Endothelial cell (in vitro differentiated cells): ENCODE measurements around the gene SNCB. TPM values are rescaled to one million over a fixed set of nuclear protein-coding genes. Genes with fewer than 3 reads are reported as not detected.

Experiments used
- DNase-seq: peaks from one replicate; pipeline ENCODE4 v3.0.0; 2021; ENCODE audit warnings: low spot score
- H3K27ac Mint-ChIP-seq: one replicate; pipeline ENCODE4 v1.8.0; 2021; ENCODE audit warnings: mixed read lengths, inconsistent platforms; ENCODE audit not compliant: unreplicated experiment
- H3K27me3 Mint-ChIP-seq: one replicate; pipeline ENCODE4 v1.8.0; 2021; ENCODE audit warnings: mild to moderate bottlenecking, moderate library complexity, mixed read lengths, inconsistent platforms; ENCODE audit not compliant: unreplicated experiment
- H3K36me3 Mint-ChIP-seq: one replicate; pipeline ENCODE4 v1.8.0; 2021; ENCODE audit warnings: mild to moderate bottlenecking, low read depth, mixed read lengths, inconsistent platforms; ENCODE audit not compliant: unreplicated experiment
- H3K4me1 Mint-ChIP-seq: one replicate; pipeline ENCODE4 v1.8.0; 2021; ENCODE audit warnings: mild to moderate bottlenecking, mixed read lengths, inconsistent platforms; ENCODE audit not compliant: unreplicated experiment
- H3K4me3 Mint-ChIP-seq: one replicate; pipeline ENCODE4 v1.8.0; 2021; ENCODE audit warnings: mild to moderate bottlenecking, mixed read lengths, inconsistent platforms; ENCODE audit not compliant: unreplicated experiment
- H3K9me3 Mint-ChIP-seq: one replicate; pipeline ENCODE4 v1.8.0; 2021; ENCODE audit warnings: mixed read lengths, inconsistent platforms; ENCODE audit not compliant: unreplicated experiment
- total RNA-seq: library from RNA; stranded (reverse); fragmentation: NEBNext Ultra II Directional; extraction: Animal tissue kit (Norgen Biotek cat#: 25700); gene quantifications from one replicate; pipeline ENCODE4 v1.2.1, GENCODE V29; 2021; ENCODE audit not compliant: unreplicated experiment
- TF ChIP-seq, protein P1 (sequence below): fragments of 200-600 bp; sonication (generic); IDR thresholded peaks from one replicate; pipeline ENCODE4 v1.5.0; 2021; ENCODE audit warnings: antibody characterized with exemption; ENCODE audit not compliant: unreplicated experiment

SNCB gene
- total RNA-seq, 1 donor from 2014 or later: 0.80 TPM

DNA sequence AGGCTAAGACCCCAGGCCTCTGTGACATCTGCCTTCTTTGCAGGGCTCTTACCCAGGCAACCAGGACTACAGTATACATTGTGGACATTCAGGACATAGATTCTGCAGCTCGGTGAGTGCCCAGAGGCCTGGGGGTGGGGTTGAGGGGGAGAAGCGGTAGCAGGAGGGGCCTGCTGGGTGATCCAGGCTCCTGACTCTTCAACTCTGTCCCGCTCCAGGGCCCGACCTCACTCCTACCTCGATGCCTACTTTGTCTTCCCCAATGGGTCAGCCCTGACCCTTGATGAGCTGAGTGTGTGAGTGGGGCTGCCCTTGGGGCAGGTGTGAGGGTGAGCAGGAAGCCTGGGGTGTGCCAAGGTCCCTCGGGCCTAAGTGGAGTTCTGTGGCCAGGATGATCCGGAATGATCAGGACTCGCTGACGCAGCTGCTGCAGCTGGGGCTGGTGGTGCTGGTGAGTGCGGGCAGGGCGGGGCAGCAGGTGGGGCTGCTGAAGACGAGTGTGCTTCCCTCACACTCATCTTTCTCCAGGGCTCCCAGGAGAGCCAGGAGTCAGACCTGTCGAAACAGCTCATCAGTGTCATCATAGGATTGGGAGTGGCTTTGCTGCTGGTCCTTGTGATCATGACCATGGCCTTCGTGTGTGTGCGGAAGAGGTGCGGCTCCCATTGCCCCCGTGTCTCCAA lies 40.2 kb downstream of the SNCB start:
- no peak for DNase-seq
- no peak overlapping the region for H3K27ac Mint-ChIP-seq
- peaks cover 5% of the 10 kb centered on the region for H3K36me3 Mint-ChIP-seq
- TF ChIP-seq, protein P1, sequence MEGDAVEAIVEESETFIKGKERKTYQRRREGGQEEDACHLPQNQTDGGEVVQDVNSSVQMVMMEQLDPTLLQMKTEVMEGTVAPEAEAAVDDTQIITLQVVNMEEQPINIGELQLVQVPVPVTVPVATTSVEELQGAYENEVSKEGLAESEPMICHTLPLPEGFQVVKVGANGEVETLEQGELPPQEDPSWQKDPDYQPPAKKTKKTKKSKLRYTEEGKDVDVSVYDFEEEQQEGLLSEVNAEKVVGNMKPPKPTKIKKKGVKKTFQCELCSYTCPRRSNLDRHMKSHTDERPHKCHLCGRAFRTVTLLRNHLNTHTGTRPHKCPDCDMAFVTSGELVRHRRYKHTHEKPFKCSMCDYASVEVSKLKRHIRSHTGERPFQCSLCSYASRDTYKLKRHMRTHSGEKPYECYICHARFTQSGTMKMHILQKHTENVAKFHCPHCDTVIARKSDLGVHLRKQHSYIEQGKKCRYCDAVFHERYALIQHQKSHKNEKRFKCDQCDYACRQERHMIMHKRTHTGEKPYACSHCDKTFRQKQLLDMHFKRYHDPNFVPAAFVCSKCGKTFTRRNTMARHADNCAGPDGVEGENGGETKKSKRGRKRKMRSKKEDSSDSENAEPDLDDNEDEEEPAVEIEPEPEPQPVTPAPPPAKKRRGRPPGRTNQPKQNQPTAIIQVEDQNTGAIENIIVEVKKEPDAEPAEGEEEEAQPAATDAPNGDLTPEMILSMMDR: no peak
- H3K4me3 Mint-ChIP-seq: no peak overlapping the region
- no peaks in the 10 kb centered on the region for H3K9me3 Mint-ChIP-seq
- peaks cover 9% of the 10 kb centered on the region for H3K27me3 Mint-ChIP-seq
- no peaks in the 10 kb centered on the region for H3K4me1 Mint-ChIP-seq

DNA sequence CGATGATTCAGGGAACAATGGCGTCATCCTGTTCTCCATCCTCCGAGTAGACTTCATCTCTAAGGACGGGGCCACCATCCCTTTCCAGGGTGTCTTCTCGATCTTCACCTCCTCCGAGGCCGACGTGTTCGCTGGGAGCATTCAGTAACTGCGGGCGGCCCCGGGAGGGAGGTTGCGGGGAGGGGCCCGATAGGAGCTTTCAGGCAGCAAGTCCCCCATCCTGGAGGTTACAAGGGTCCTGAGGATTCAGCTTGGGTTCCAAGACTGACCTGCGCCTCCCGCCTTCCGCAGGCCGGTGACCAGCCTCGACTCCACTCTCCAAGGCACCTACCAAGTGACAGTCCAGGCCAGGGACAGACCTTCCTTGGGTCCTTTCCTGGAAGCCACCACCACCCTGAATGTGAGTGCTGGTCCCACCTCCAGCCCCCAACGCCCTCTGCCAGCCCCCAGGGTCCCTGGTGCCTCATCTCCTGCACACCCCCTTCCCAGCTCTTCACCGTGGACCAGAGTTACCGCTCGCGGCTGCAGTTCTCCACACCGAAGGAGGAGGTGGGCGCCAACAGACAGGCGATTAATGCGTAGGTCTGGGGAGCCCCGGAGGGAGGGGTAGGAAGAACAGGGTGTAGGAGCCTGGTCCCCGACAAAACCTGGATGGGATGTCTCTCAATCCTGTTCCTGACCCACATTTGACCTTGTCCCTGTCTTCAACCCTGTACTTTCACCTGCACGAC lies 41.1 kb downstream of the SNCB start:
- Mint-ChIP-seq H3K36me3 (peaks cover 5% of the 10 kb centered on the region), H3K4me3 (peak overlapping the region; percentile 66), H3K27me3 (peaks cover 9% of the 10 kb centered on the region), H3K27ac (no peak overlapping the region), H3K4me1 (no peaks in the 10 kb centered on the region), H3K9me3 (no peaks in the 10 kb centered on the region)
- no peak for DNase-seq
- TF ChIP-seq, protein P1: no peak

DNA sequence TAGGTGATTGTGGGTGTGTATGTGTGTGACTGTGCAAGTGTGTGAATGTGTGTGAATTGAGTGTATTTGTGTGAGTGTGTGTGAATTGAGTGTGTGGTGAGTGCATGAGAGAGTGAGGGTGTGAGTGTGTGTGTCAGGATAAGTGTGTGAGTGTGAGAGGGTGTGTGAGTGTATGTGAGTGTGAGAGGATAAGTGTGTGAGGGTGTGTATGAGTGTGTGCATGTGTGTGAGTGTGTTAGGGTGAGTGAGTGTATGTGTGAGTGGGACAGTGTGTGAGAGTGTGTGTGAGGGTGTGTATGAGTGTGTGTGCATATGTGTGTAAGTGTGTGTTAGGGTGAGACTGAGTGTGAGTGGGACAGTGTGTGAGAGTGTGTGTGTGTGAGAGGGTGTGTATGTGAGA lies 42.0 kb downstream of the SNCB start:
- TF ChIP-seq, protein P1: no peak
- peak overlapping the region; percentile 12 for H3K4me3 Mint-ChIP-seq
- H3K9me3 Mint-ChIP-seq: no peaks in the 10 kb centered on the region
- DNase-seq: no peak
- H3K27me3 Mint-ChIP-seq: peaks cover 6% of the 10 kb centered on the region
- H3K36me3 Mint-ChIP-seq: peaks cover 5% of the 10 kb centered on the region
- no peaks in the 10 kb centered on the region for H3K4me1 Mint-ChIP-seq
- H3K27ac Mint-ChIP-seq: peak overlapping the region; percentile 22

DNA sequence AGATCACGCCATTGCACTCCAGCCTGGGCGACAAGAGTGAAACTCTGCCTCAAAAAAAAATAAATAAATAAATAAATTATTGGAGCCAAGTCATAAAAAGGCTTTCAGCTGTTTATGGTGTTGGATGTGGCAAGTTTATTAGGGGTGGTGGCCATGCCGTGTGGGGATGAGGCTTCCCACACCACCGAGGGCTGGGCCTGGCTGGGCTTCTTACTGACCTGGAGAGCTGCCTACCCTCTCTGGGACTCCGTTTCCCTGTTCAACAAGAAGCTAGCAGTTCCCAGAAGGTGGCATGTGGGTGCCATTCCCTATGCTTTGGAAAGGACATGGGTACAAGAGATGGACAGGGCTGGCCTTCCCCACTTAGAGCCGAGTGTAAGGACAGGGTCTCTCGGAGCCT lies 42.9 kb downstream of the SNCB start:
- Mint-ChIP-seq H3K4me1 (no peaks in the 10 kb centered on the region), H3K27me3 (peaks cover 6% of the 10 kb centered on the region), H3K27ac (no peak overlapping the region), H3K4me3 (no peak overlapping the region), H3K9me3 (no peaks in the 10 kb centered on the region), H3K36me3 (peaks cover 5% of the 10 kb centered on the region)
- no peak for DNase-seq
- TF ChIP-seq, protein P1: no peak

DNA sequence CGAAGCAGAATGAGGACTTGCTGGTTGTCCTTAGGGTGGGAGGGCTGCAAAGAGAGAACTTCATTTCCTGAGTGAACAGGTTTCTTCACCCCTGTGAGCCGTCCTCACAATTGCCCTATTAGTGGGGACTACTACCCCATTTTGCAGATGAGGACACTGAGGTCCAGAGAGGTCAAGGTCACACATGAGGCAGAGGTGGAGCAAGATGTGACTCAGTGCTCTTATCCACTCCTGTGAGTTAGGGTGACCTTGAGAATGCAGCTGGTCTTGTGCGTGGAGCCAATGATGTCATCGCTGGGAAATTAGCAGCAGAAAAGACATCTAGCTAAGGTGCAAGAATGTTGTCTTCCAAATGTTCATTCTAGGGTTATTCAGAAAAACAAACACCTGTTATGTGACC lies 47.3 kb downstream of the SNCB start:
- no peaks in the 10 kb centered on the region for H3K9me3 Mint-ChIP-seq
- H3K27me3 Mint-ChIP-seq: peaks cover 4% of the 10 kb centered on the region
- no peak for DNase-seq
- TF ChIP-seq, protein P1: no peak
- no peak overlapping the region for H3K4me3 Mint-ChIP-seq
- H3K36me3 Mint-ChIP-seq: peaks cover 1% of the 10 kb centered on the region
- no peak overlapping the region for H3K27ac Mint-ChIP-seq
- H3K4me1 Mint-ChIP-seq: no peaks in the 10 kb centered on the region
